ENCODE results near the gene GAD1.
A peak's percentile ranks its signal among the peaks of the same experiment; 100 is the strongest.

Gene GAD1

DNA sequence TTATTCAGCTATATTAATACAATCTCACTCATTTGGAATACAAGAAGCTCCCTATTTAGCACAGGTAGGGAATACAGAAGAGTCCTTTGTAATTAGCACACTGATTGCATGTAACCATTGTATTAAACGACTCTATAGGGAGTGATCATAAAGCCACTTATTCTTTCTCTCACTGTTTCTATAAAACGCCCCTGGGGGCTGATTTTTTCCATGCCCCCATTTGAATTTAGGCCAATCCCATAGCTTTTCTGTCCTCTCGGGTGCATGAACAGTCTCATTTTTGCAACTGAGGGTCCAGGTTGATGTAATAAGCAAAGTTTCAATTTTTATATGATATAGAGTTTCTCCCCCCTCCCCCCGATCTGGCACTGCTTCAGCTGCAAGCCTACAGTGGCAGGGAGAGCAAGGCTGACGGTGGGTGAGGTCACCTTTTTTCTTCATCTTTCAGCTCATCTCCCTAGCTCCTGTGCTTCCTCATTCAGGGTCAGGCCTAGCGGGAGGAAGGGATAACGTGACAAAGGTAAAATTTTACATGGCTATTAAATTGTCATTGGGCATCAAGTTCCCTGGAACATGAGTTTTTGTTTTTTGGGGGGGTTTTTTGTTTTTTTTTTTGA, 45.7 kb downstream of the GAD1 start:
- no peaks in the 10 kb centered on the region for H3K27me3 ChIP-seq (ENCODE audit: insufficient read depth, insufficient read length)
- H3K4me1 ChIP-seq (ENCODE audit: insufficient read depth, insufficient read length), result no peaks in the 10 kb centered on the region
- DNase-seq (ENCODE audit: low read depth, low spot score), result no peak
- no peak overlapping the region for H3K4me3 ChIP-seq (ENCODE audit: insufficient read length, low read depth)
- no peak overlapping the region for H3K9ac ChIP-seq (ENCODE audit: insufficient read length, low read depth)
- TF ChIP-seq SUZ12 (IDR thresholded peaks at IDR 0.05; ENCODE audit: extremely low read depth, insufficient read depth, insufficient read length), result no peak
- TF ChIP-seq YY1 (IDR thresholded peaks at IDR 0.05; ENCODE audit: insufficient read depth, insufficient read length), result no peak
- no peak for TF ChIP-seq ZNF274 (IDR thresholded peaks at IDR 0.05; ENCODE audit: low read depth, low read length)
- peaks cover 32% of the 10 kb centered on the region for H3K36me3 ChIP-seq (ENCODE audit: insufficient read depth, insufficient read length, low read length)
- no peaks in the 10 kb centered on the region for H3K9me3 ChIP-seq (ENCODE audit: insufficient read depth, low read length)

DNA sequence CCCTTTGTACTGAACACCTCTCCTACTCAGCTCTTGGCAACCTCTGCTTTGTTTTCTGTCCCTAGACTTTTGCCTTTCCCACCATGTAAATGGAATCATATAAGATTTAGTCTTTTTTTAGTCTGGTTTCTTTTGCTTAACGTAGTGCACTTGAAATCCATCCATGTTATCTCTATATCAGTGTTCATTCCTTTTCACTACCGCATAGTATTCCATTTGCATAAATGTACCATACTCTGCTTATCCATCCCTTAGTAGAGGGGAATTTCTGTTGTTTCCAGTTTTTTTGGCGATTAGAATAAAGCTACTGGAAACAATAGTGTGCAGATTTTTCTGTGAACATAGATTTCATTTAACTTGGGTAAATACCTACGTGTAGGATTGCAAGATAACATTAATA, 46.4 kb downstream of the GAD1 start:
- TF ChIP-seq YY1 (IDR thresholded peaks at IDR 0.05; ENCODE audit: insufficient read depth, insufficient read length), result no peak
- no peak for TF ChIP-seq SUZ12 (IDR thresholded peaks at IDR 0.05; ENCODE audit: extremely low read depth, insufficient read depth, insufficient read length)
- no peak for TF ChIP-seq ZNF274 (IDR thresholded peaks at IDR 0.05; ENCODE audit: low read depth, low read length)
- no peak overlapping the region for H3K9ac ChIP-seq (ENCODE audit: insufficient read length, low read depth)
- H3K9me3 ChIP-seq (ENCODE audit: insufficient read depth, low read length), result no peaks in the 10 kb centered on the region
- no peaks in the 10 kb centered on the region for H3K27me3 ChIP-seq (ENCODE audit: insufficient read depth, insufficient read length)
- DNase-seq (ENCODE audit: low read depth, low spot score), result no peak
- H3K36me3 ChIP-seq (ENCODE audit: insufficient read depth, insufficient read length, low read length), result peaks cover 26% of the 10 kb centered on the region
- no peak overlapping the region for H3K4me3 ChIP-seq (ENCODE audit: insufficient read length, low read depth)
- no peaks in the 10 kb centered on the region for H3K4me1 ChIP-seq (ENCODE audit: insufficient read depth, insufficient read length)

DNA sequence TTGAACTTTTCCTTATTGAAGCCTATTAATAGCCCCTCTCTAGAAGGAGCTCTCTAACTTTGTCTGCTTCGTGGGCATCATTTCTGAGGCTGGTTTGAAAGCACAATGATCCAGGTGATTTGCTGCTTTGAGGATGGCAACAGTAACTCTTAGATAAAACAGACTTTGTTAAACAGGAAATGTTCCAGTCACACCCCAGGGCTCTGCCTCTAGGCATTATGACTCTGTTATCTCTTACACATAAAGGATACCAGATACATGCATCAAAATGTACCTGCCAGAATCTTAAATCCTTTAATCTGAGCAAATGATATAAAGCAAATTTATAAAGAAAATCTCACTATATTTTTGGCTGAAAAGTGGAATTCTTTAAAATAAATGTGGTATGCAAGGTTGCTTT, 52.3 kb downstream of the GAD1 start:
- Histone ChIP-seq H3K4me1 (ENCODE audit: insufficient read depth, insufficient read length) (no peaks in the 10 kb centered on the region), H3K9ac (ENCODE audit: insufficient read length, low read depth) (no peak overlapping the region), H3K9me3 (ENCODE audit: insufficient read depth, low read length) (no peaks in the 10 kb centered on the region), H3K27me3 (ENCODE audit: insufficient read depth, insufficient read length) (no peaks in the 10 kb centered on the region), H3K4me3 (ENCODE audit: insufficient read length, low read depth) (no peak overlapping the region), H3K36me3 (ENCODE audit: insufficient read depth, insufficient read length, low read length) (no peaks in the 10 kb centered on the region)
- TF ChIP-seq SUZ12 (IDR thresholded peaks at IDR 0.05; ENCODE audit: extremely low read depth, insufficient read depth, insufficient read length) (no peak), YY1 (IDR thresholded peaks at IDR 0.05; ENCODE audit: insufficient read depth, insufficient read length) (no peak), ZNF274 (IDR thresholded peaks at IDR 0.05; ENCODE audit: low read depth, low read length) (no peak)
- DNase-seq (ENCODE audit: low read depth, low spot score), result no peak

DNA sequence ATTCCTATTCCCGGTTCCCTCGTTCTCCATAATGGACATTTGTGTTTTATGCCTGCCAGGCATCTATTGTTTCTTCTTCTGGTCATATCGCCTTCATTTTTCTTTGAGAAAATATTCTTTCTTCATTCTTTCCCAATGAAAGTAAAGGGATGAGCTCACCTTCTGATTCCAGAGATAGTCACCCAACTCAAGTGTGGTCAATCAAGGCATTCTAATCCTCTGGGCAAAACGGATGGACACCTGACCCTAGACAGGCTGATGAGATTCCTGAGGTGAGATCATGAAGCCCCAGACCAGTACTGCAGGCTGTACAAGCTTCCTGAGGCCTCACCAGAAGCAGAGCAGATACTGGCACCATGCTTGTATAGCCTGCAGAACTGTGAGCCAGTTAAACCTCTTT, 52.8 kb downstream of the GAD1 start:
- H3K4me3 ChIP-seq (ENCODE audit: insufficient read length, low read depth), result no peak overlapping the region
- no peaks in the 10 kb centered on the region for H3K9me3 ChIP-seq (ENCODE audit: insufficient read depth, low read length)
- H3K9ac ChIP-seq (ENCODE audit: insufficient read length, low read depth), result no peak overlapping the region
- H3K36me3 ChIP-seq (ENCODE audit: insufficient read depth, insufficient read length, low read length), result no peaks in the 10 kb centered on the region
- H3K27me3 ChIP-seq (ENCODE audit: insufficient read depth, insufficient read length), result no peaks in the 10 kb centered on the region
- TF ChIP-seq YY1 (IDR thresholded peaks at IDR 0.05; ENCODE audit: insufficient read depth, insufficient read length) (no peak), SUZ12 (IDR thresholded peaks at IDR 0.05; ENCODE audit: extremely low read depth, insufficient read depth, insufficient read length) (no peak), ZNF274 (IDR thresholded peaks at IDR 0.05; ENCODE audit: low read depth, low read length) (no peak)
- H3K4me1 ChIP-seq (ENCODE audit: insufficient read depth, insufficient read length), result no peaks in the 10 kb centered on the region
- DNase-seq (ENCODE audit: low read depth, low spot score), result no peak

DNA sequence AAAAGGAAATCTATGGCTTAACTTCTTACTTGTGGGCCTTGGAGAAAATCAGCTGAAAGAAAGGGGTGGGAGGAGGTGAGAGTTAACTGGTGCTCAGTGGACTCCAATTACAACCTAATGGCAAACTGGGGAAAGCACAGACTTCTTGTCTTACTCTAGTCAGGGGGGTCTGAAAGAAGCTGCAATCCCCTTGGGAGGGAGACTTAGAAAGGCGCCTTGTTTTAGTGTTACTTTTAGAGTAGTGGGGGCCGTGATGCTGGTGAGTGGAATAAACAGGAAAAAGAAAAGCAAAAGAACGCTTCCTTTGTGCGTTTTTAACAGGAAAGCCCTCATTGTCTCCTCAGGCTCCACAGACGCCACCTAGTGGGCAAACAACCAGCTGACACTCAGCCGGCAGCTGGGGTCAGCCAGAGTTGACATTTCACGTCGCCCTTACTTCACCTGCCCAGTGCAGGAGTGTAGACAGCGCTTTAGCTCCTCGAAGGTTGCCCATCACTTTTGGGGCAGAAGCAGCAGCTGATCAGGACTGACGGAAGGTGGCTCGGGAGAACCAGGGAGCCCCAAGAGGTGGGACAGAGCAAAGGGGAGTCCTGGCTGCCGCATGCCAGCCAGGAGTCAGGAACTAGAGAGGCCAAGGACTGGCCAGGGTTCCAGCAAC, 56.5 kb downstream of the GAD1 start:
- Histone ChIP-seq H3K4me1 (ENCODE audit: insufficient read depth, insufficient read length) (no peaks in the 10 kb centered on the region), H3K27me3 (ENCODE audit: insufficient read depth, insufficient read length) (no peaks in the 10 kb centered on the region), H3K9me3 (ENCODE audit: insufficient read depth, low read length) (no peaks in the 10 kb centered on the region), H3K36me3 (ENCODE audit: insufficient read depth, insufficient read length, low read length) (no peaks in the 10 kb centered on the region), H3K9ac (ENCODE audit: insufficient read length, low read depth) (no peak overlapping the region), H3K4me3 (ENCODE audit: insufficient read length, low read depth) (no peak overlapping the region)
- peak; percentile 78 for DNase-seq (ENCODE audit: low read depth, low spot score)
- no peak for TF ChIP-seq ZNF274 (IDR thresholded peaks at IDR 0.05; ENCODE audit: low read depth, low read length)
- TF ChIP-seq YY1 (IDR thresholded peaks at IDR 0.05; ENCODE audit: insufficient read depth, insufficient read length), result no peak
- TF ChIP-seq SUZ12 (IDR thresholded peaks at IDR 0.05; ENCODE audit: extremely low read depth, insufficient read depth, insufficient read length), result no peak

DNA sequence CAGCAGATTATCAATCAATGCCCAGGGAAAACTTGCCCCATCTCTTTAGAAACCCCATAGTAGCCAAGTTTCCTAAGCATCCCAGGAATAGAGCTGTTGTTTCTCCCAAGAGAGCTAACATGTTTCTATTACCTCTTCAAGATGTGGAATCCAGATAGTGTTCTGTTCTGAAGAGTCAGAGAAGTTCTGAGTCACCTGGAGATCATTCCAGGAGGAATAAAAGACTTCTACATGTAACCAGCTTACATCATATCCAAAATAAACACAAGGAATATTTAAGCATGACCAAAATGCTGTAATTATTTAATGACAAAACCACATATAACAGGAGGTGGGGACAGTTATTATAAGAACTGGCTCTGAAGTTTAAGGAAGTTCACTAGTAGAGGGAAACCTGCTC, 61.4 kb downstream of the GAD1 start:
- no peaks in the 10 kb centered on the region for H3K36me3 ChIP-seq (ENCODE audit: insufficient read depth, insufficient read length, low read length)
- H3K9ac ChIP-seq (ENCODE audit: insufficient read length, low read depth), result no peak overlapping the region
- no peaks in the 10 kb centered on the region for H3K9me3 ChIP-seq (ENCODE audit: insufficient read depth, low read length)
- TF ChIP-seq YY1 (IDR thresholded peaks at IDR 0.05; ENCODE audit: insufficient read depth, insufficient read length), result no peak
- no peak for TF ChIP-seq ZNF274 (IDR thresholded peaks at IDR 0.05; ENCODE audit: low read depth, low read length)
- H3K27me3 ChIP-seq (ENCODE audit: insufficient read depth, insufficient read length), result no peaks in the 10 kb centered on the region
- H3K4me1 ChIP-seq (ENCODE audit: insufficient read depth, insufficient read length), result no peaks in the 10 kb centered on the region
- H3K4me3 ChIP-seq (ENCODE audit: insufficient read length, low read depth), result no peak overlapping the region
- no peak for DNase-seq (ENCODE audit: low read depth, low spot score)

DNA sequence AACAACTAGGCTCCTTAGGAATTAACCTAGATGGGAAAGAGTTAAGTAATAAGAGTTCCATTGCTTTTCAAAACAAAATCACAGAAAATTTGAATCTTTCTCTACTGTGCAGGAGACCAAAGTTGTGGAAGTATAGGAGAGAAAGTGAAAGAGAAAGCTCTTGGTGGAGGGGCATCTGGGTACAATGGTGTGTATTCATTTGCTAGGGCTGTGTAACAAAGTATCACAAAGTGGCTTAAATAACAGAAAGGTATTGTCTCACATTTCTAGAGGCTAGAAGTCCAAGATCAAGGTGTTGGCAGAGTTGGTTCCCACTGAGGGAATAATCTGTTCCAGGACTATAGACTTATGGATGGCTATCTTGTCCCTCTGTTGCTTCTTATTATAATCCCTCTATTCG, 61.8 kb downstream of the GAD1 start:
- no peak for DNase-seq (ENCODE audit: low read depth, low spot score)
- Histone ChIP-seq H3K27me3 (ENCODE audit: insufficient read depth, insufficient read length) (no peaks in the 10 kb centered on the region), H3K9me3 (ENCODE audit: insufficient read depth, low read length) (no peaks in the 10 kb centered on the region), H3K36me3 (ENCODE audit: insufficient read depth, insufficient read length, low read length) (no peaks in the 10 kb centered on the region), H3K4me1 (ENCODE audit: insufficient read depth, insufficient read length) (no peaks in the 10 kb centered on the region), H3K4me3 (ENCODE audit: insufficient read length, low read depth) (no peak overlapping the region), H3K9ac (ENCODE audit: insufficient read length, low read depth) (no peak overlapping the region)
- TF ChIP-seq SUZ12 (IDR thresholded peaks at IDR 0.05; ENCODE audit: extremely low read depth, insufficient read depth, insufficient read length) (no peak), YY1 (IDR thresholded peaks at IDR 0.05; ENCODE audit: insufficient read depth, insufficient read length) (no peak), ZNF274 (IDR thresholded peaks at IDR 0.05; ENCODE audit: low read depth, low read length) (no peak)

Data from NT2/D1 (cell line).